Measurements from ENCODE around the gene ZC3HAV1.
"Not testable (repeated sequence)": the region's sequence is repeated elsewhere in the genome, so short reads cannot be mapped to it uniquely, and the experiment has no call there.

Gene ZC3HAV1

GRCh38 chr7:139131601-139132041, 22.1 kb upstream of the ZC3HAV1 start:
- Histone ChIP-seq H2AFZ (ENCODE audit: low read length) (no peak overlapping the region), H3K4me3 (ENCODE audit: low read length) (no peak overlapping the region), H3K4me1 (ENCODE audit: low read length) (peaks cover 3% of the 10 kb centered on the region; the same call in 1 of the 2 replicates), H3K9me3 (replicated peaks; ENCODE audit: insufficient read depth, low read length) (no peaks in the 10 kb centered on the region), H3K79me2 (ENCODE audit: low read length) (no peaks in the 10 kb centered on the region), H3K27me3 (replicated peaks; ENCODE audit: insufficient read depth, low read length) (peaks cover 49% of the 10 kb centered on the region), H3F3A (ENCODE audit: insufficient read depth, low read length) (peaks cover 3% of the 10 kb centered on the region; the same call in 1 of the 2 replicates), H3K27ac (ENCODE audit: low read length) (no peak overlapping the region), H3K4me2 (ENCODE audit: low read depth, low read length) (no peak overlapping the region), H3K9ac (ENCODE audit: low read length) (no peak overlapping the region), H4K20me1 (ENCODE audit: insufficient read depth, low read length) (no peaks in the 10 kb centered on the region), H3K9me2 (replicated peaks; ENCODE audit: insufficient read depth, low read length) (no peaks in the 10 kb centered on the region), H3K36me3 (replicated peaks; ENCODE audit: insufficient read depth, low read length) (no peaks in the 10 kb centered on the region)
- no peak for TF ChIP-seq CTCF (IDR thresholded peaks at IDR 0.05; ENCODE audit: low read length)
- TF ChIP-seq EZH2 (optimal IDR thresholded peaks at IDR 0.05; ENCODE audit: low read depth, low read length), result no peak
- TF ChIP-seq EZH2phosphoT487 (IDR thresholded peaks at IDR 0.05; ENCODE audit: low read length), result no peak
- no peak for DNase-seq

- H3K27me3 ChIP-seq (replicated peaks; ENCODE audit: insufficient read depth, low read length), result peaks cover 65% of the 10 kb centered on the region
- H4K20me1 ChIP-seq (ENCODE audit: insufficient read depth, low read length); H3K4me1 ChIP-seq (ENCODE audit: low read length): not testable (repeated sequence)
These were observed 20.3 kb upstream of the ZC3HAV1 start for GRCh38 chr7:139129814-139130213.

DNA sequence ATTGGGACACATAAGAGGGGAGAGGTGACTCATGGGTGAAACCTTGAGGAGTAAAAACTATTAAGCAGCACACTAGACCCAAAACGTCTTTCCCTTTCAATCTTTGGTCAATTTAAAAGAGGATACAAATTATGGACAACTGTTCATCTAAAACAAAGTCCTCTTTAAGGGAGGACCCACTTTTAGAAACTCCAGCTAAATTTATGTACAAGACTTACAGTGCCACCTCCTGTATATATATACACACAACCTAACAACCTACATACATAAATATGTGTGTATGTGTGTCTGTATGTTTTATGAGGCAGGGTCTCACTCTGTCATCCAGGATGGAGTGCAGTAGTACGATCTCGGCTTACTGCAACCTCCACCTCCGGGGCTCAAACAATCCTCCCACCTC, 18.1 kb upstream of the ZC3HAV1 start:
- DNase-seq, result peak; percentile 38
- Histone ChIP-seq H3K79me2 (ENCODE audit: low read length) (no peaks in the 10 kb centered on the region), H3K9me2 (replicated peaks; ENCODE audit: insufficient read depth, low read length) (no peaks in the 10 kb centered on the region), H3K9me3 (replicated peaks; ENCODE audit: insufficient read depth, low read length) (no peaks in the 10 kb centered on the region), H4K20me1 (ENCODE audit: insufficient read depth, low read length) (peaks cover 4% of the 10 kb centered on the region; the same call in 1 of the 2 replicates), H3K27ac (ENCODE audit: low read length) (no peak overlapping the region), H3K9ac (ENCODE audit: low read length) (no peak overlapping the region), H2AFZ (ENCODE audit: low read length) (no peak overlapping the region), H3K36me3 (replicated peaks; ENCODE audit: insufficient read depth, low read length) (no peaks in the 10 kb centered on the region), H3K4me2 (ENCODE audit: low read depth, low read length) (no peak overlapping the region), H3F3A (ENCODE audit: insufficient read depth, low read length) (peaks cover 7% of the 10 kb centered on the region), H3K4me3 (ENCODE audit: low read length) (no peak overlapping the region), H3K4me1 (ENCODE audit: low read length) (peaks cover 4% of the 10 kb centered on the region; the same call in 1 of the 2 replicates), H3K27me3 (replicated peaks; ENCODE audit: insufficient read depth, low read length) (peaks cover 77% of the 10 kb centered on the region)
- TF ChIP-seq EZH2phosphoT487 (IDR thresholded peaks at IDR 0.05; ENCODE audit: low read length) (no peak), EZH2 (optimal IDR thresholded peaks at IDR 0.05; ENCODE audit: low read depth, low read length) (no peak), CTCF (IDR thresholded peaks at IDR 0.05; ENCODE audit: low read length) (peak; percentile 30)

More at GRCh38 chr7:139129814-139130213, 20.3 kb upstream of the ZC3HAV1 start:
- not testable (repeated sequence) for H3K4me2 ChIP-seq (ENCODE audit: low read depth, low read length); H3K27ac ChIP-seq (ENCODE audit: low read length); H3K9me2 ChIP-seq (replicated peaks; ENCODE audit: insufficient read depth, low read length); H3F3A ChIP-seq (ENCODE audit: insufficient read depth, low read length); H3K4me3 ChIP-seq (ENCODE audit: low read length); DNase-seq; H3K9me3 ChIP-seq (replicated peaks; ENCODE audit: insufficient read depth, low read length); H3K9ac ChIP-seq (ENCODE audit: low read length); H3K79me2 ChIP-seq (ENCODE audit: low read length); H2AFZ ChIP-seq (ENCODE audit: low read length); H3K36me3 ChIP-seq (replicated peaks; ENCODE audit: insufficient read depth, low read length)

DNA sequence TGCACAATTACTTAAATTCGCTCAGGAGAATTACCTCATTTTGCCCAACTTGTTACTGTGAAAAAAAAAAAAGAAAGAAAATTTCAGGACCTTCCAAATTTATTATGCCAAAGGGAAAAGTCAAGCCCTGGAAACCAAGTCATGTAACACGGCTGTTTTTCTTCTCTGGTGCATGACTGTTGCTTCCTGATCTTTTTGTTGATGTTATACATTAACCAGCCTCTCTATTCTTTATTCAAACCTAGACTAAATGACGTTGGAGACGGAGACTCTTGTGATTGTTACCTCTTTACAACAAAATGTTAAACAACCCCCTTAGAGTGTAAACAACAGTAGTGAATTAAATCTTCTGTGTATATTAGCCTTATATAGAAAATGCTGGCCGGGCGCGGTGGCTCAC, 16.1 kb upstream of the ZC3HAV1 start:
- Histone ChIP-seq H3K27ac (ENCODE audit: low read length) (no peak overlapping the region), H3K4me3 (ENCODE audit: low read length) (no peak overlapping the region), H3F3A (ENCODE audit: insufficient read depth, low read length) (peaks cover 4% of the 10 kb centered on the region; the same call in 1 of the 2 replicates), H2AFZ (ENCODE audit: low read length) (no peak overlapping the region), H3K36me3 (replicated peaks; ENCODE audit: insufficient read depth, low read length) (no peaks in the 10 kb centered on the region), H3K9ac (ENCODE audit: low read length) (no peak overlapping the region), H3K4me2 (ENCODE audit: low read depth, low read length) (no peak overlapping the region), H3K79me2 (ENCODE audit: low read length) (no peaks in the 10 kb centered on the region), H4K20me1 (ENCODE audit: insufficient read depth, low read length) (peaks cover 4% of the 10 kb centered on the region; the same call in 1 of the 2 replicates), H3K27me3 (replicated peaks; ENCODE audit: insufficient read depth, low read length) (peaks cover 72% of the 10 kb centered on the region), H3K9me2 (replicated peaks; ENCODE audit: insufficient read depth, low read length) (no peaks in the 10 kb centered on the region), H3K4me1 (ENCODE audit: low read length) (peaks cover 4% of the 10 kb centered on the region; the same call in 1 of the 2 replicates), H3K9me3 (replicated peaks; ENCODE audit: insufficient read depth, low read length) (no peaks in the 10 kb centered on the region)
- TF ChIP-seq EZH2 (optimal IDR thresholded peaks at IDR 0.05; ENCODE audit: low read depth, low read length) (no peak), CTCF (IDR thresholded peaks at IDR 0.05; ENCODE audit: low read length) (no peak), EZH2phosphoT487 (IDR thresholded peaks at IDR 0.05; ENCODE audit: low read length) (no peak)
- no peak for DNase-seq

DNA sequence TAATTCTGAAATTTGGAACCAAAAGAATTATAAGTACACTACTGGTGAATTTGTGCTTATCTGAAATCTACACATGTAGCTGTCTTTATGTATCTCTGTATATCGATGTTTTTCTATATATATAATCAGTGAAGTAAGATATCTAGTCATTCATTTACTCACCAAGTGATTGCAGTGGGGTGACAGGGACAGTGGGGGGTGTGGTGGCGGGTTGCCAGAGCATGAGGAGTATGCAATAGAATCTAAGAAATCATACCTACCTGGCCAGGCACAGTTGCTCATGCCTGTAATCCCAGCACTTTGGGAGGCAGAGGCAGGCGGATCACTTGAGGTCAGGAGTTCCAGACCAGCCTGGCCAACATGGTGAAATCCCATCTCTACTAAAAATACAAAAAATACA, 15.5 kb upstream of the ZC3HAV1 start:
- H3K9me3 ChIP-seq (replicated peaks; ENCODE audit: insufficient read depth, low read length); H3K4me2 ChIP-seq (ENCODE audit: low read depth, low read length): not testable (repeated sequence)

More for the DNA sequence above, 15.5 kb upstream of the ZC3HAV1 start:
- H3K9ac ChIP-seq (ENCODE audit: low read length); H3K4me1 ChIP-seq (ENCODE audit: low read length); H2AFZ ChIP-seq (ENCODE audit: low read length); H3K36me3 ChIP-seq (replicated peaks; ENCODE audit: insufficient read depth, low read length); H3K27ac ChIP-seq (ENCODE audit: low read length); H4K20me1 ChIP-seq (ENCODE audit: insufficient read depth, low read length); H3K79me2 ChIP-seq (ENCODE audit: low read length); H3K9me2 ChIP-seq (replicated peaks; ENCODE audit: insufficient read depth, low read length); DNase-seq; H3K4me3 ChIP-seq (ENCODE audit: low read length); H3F3A ChIP-seq (ENCODE audit: insufficient read depth, low read length): not testable (repeated sequence)
- H3K27me3 ChIP-seq (replicated peaks; ENCODE audit: insufficient read depth, low read length), result peaks cover 73% of the 10 kb centered on the region

Measured in MM.1S (cell line).